ENCODE measurements around the gene INTS11. TPM values are rescaled to one million over a fixed set of nuclear protein-coding genes. Genes with fewer than 3 reads are reported as not detected.

Gene INTS11
- 47.5 and 50.3 TPM in 2 replicates for total RNA-seq

DNA sequence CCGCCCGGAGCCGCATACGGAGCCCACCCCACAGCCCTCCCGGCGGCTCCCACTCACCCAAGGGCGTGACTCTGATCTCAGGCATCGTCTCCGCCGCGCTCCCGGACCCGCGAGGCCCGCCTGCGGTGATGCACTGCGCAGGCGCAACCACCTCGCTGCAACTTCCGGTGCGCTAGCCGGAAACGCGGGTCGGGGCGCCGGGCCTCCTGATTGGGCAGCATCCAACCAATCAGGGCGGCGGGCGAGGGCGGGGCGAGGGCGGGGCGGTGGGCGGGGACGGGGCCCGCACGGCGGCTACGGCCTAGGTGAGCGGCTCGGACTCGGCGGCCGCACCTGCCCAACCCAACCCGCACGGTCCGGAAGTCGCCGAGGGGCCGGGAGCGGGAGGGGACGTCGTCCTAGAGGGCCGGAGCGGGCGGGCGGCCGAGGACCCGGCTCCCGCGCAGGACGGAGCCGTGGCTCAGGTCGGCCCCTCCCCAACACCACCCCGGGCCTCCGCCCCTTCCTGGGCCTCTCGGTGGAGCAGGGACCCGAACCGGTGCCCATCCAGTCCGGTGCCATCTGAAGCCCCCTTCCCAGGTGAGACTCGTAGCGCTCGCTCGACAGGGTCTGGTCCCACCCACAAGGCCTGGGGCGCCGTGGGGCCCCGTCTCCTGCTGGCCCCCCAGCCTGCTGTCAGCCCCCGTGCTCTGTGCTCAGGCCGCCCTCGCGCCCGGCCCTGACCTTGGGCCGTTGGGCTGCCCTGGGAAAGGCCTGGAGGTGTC, at the start of gene INTS11, which contains the start of gene CPTP:
Gene INTS11 (minus strand): TSS at position 137 of the 764 bp plus-strand sequence. CDS start 52 bp downstream, at position 85.
Gene CPTP (plus strand): TSS at position 279 of the 764 bp plus-strand sequence. CDS start 2,109 bp downstream, outside the sequence.

DNA sequence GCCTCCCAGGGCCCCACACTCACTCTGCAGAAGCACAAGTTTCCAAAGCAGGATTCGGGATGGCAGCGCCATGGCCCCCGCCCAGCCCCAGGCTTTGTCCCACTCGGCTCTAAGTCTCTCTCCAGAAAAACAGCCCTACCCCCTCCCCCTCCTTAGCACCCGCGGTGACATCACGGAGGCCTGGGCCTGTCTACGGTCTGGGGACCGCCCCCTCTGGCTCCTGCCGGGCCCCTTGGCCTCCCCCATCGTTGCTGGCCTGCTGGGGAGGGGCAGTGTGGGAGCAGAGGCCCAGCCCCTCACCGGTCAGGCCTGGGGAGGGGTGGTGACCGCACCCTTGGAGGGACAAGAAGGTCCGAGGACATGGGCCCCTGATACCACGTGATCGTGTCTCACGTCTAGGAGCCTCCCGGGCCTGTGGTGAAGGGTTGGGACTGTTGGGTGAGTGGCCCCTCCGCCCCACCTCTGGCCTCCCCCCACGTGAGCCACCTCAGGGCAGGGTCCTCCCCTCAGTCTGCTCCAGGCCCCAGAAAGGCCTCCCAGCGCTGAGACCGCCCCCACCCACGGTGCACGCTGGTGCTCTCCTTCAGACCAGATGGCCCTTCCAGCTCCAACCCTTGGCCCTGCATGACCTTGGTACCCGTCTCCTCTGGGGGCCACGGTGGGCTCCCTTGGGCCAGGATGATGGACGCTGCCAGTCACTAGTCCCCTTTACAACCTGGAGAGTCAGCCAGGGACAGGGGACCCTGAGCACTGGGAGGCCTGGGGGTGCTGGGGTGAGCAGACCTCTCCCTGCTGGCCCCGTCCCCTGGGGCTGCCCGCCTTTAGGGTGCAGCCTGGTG, 34.2 kb upstream of the INTS11 start, which contains the start of gene MXRA8:
Gene MXRA8 (minus strand): TSS at position 123 of the 839 bp plus-strand sequence. CDS start 51 bp downstream, at position 72.

DNA sequence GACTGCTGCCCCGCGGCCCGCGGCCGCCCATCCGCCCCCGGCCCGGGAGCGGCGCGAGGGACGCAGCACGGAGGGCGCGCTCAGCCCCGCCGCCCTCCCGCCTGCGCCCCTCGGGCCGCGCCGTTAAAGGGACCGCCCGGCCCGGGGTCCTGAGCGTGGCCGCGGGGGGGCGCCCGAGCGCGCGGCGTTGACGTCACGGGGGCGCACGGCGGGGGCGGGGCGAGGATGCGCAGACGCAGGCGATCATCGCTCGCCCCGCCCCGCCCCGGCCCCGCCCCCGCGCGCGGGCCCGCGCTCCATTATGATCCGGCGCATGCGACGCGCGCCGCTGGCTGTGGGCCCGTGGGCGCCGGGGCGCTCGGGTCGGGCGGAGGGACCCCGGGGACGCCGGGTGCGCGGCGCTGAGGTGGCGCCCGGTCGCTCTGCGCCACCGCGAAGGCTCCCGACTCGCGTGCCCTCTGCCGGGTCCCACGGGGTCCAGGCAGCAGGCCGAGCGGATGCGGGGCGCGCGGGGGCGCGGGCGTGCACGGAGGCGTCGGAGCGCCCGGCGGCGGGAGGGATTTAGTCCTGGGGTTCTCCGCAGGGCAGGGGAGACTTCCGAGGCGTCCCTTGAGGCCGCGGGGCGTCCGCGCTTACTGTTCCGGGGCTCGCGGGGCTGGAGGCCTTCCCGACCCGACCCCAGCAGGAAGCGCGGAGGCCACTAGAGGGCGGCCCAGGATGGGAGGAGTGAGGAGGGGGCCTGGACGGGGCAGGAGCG, 25.0 kb upstream of the INTS11 start, which contains the start of gene DVL1:
Gene DVL1 (minus strand): TSS at position 163 of the 757 bp plus-strand sequence. CDS start 353 bp downstream, outside the sequence.

DNA sequence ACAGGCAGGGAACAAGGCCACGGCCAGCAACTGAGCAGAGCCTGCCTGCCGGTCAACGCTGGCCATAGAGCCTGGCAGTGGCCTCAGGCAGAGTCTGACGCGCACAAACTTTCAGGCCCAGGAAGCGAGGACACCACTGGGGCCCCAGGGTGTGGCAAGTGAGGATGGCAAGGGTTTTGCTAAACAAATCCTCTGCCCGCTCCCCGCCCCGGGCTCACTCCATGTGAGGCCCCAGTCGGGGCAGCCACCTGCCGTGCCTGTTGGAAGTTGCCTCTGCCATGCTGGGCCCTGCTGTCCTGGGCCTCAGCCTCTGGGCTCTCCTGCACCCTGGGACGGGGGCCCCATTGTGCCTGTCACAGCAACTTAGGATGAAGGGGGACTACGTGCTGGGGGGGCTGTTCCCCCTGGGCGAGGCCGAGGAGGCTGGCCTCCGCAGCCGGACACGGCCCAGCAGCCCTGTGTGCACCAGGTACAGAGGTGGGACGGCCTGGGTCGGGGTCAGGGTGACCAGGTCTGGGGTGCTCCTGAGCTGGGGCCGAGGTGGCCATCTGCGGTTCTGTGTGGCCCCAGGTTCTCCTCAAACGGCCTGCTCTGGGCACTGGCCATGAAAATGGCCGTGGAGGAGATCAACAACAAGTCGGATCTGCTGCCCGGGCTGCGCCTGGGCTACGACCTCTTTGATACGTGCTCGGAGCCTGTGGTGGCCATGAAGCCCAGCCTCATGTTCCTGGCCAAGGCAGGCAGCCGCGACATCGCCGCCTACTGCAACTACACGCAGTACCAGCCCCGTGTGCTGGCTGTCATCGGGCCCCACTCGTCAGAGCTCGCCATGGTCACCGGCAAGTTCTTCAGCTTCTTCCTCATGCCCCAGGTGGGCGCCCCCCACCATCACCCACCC, 6.9 kb upstream of the INTS11 start, which contains the start of gene TAS1R3:
Gene TAS1R3 (plus strand): TSS at position 213 of the 898 bp plus-strand sequence. CDS start 66 bp downstream, at position 279.

DNA sequence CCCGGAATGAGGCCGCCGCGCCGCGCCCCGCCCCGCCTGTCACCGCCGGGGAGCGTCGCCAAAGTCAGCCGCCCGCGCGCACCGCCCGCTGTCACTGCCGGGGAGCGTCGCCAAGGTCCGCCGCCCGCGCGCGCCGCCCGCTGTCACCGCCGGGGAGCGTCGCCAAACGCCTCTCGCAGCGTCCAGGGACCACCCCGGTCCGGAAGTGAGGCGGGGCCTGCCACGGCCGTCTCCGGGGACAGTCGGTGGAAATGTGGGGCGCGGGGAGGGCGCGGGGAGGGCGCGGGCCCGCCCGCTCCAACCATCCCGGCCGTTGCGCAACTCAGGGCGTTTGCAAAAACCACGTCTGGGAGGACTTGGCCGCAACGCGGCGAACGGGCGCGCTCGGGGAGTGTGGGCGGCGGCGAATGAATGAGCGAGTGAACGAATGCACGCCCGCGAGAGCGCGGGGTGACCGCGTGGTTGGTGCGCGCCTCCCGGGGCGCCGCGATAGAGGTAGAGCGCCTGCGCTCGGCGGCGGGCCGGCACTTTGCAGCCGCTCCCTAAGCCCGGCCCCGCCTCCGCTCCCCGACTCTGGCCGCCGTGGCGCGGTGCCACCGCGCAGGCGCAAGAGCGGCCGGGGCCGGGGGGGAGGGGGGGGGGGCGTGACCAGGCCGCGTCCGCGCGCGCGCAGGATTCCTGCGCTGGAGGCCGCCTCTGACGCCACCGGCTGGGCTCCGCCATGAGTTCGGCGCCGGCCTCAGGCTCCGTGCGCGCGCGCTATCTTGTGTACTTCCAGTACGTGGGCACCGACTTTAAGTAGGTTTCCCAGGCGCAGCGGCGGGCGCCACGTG, 16.3 kb downstream of the INTS11 start, which contains the start of the genes ACAP3 and PUSL1:
Gene ACAP3 (minus strand): TSS at position 8 of the 833 bp plus-strand sequence. CDS start 115 bp downstream, outside the sequence.
Gene PUSL1 (plus strand): TSS at position 675 of the 833 bp plus-strand sequence. CDS start 47 bp downstream, at position 722.

DNA sequence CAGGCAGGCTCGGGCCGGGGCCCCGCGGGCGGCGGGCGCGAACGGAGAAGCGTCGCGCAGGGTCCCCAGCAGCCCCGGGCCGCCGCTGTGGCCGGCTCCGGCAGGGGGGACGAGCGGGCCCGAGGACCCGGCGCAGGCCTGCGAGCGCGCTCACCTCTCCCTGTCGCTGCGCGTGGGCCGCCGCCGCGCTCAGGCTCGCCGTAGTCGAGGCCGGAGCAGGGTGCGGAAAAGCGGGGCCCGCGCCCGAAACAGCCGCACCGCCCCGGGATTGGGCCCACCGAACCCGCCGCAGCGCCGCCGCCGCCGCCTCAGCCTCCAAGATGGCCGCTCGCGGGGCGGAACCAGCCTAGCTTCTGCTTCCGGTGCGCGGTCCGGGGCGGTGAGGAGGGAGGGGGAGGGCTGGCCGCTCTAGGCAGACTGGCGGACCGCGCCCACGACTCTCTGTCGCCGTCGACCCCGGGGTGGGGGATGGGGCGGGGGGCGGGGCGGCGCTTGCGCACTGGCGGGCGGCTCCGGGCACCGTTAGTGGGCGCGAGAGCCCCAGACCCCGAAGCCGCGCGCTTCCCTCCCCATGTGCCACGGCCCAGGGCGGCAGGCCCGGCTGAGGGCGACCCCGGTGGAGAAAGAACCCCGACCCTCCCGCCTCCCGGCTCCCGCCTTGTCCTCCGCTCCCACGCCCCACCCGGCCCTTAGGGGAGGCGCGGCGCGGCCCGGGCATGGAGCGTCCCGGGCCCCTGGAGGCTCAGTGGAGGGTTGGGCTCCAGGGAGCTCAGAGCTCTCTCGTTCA, 50.8 kb downstream of the INTS11 start, which contains the start of gene UBE2J2:
Gene UBE2J2 (minus strand): TSS at position 343 of the 787 bp plus-strand sequence. CDS start 5,862 bp downstream, outside the sequence.

Other genes starting within 250 kb of the INTS11 start
- gene C1orf159, start 208.6 kb downstream of the INTS11 start, total RNA-seq: 3.8 and 4.0 TPM in 2 replicates
- gene TTLL10, start 150.8 kb downstream of the INTS11 start, total RNA-seq: not detected in 2 replicates
- gene TNFRSF18, start 118.1 kb downstream of the INTS11 start, total RNA-seq: 0.55 TPM in 1 of 2 replicates, not detected in the other
- 0.14 and 0.18 TPM in 2 replicates for gene TNFRSF4, start 110.5 kb downstream of the INTS11 start, total RNA-seq
- 117 and 125 TPM in 2 replicates for gene SDF4, start 92.7 kb downstream of the INTS11 start, total RNA-seq
- 16.2 and 21.7 TPM in 2 replicates for gene B3GALT6, start 92.4 kb downstream of the INTS11 start, total RNA-seq
- 0.83 and 1.3 TPM in 2 replicates for gene C1QTNF12, start 77.9 kb downstream of the INTS11 start, total RNA-seq
- gene UBE2J2, start 50.8 kb downstream of the INTS11 start, total RNA-seq: 34.0 and 44.7 TPM in 2 replicates
- 0.71 and 0.74 TPM in 2 replicates for gene SCNN1D, start 44.2 kb downstream of the INTS11 start, total RNA-seq
- gene ACAP3, start 16.7 kb downstream of the INTS11 start, total RNA-seq: 19.2 and 25.7 TPM in 2 replicates
- 9.2 and 12.0 TPM in 2 replicates for gene PUSL1, start 16.1 kb downstream of the INTS11 start, total RNA-seq
- gene CPTP, start 142 bp upstream of the INTS11 start, total RNA-seq: 7.0 and 9.1 TPM in 2 replicates
- gene TAS1R3, start 6.6 kb upstream of the INTS11 start, total RNA-seq: 0.14 and 0.18 TPM in 2 replicates
- gene DVL1, start 24.8 kb upstream of the INTS11 start, total RNA-seq: 48.4 and 72.1 TPM in 2 replicates
- 236 and 258 TPM in 2 replicates for gene MXRA8, start 33.9 kb upstream of the INTS11 start, total RNA-seq
- gene AURKAIP1, start 50.5 kb upstream of the INTS11 start, total RNA-seq: 93.0 and 96.6 TPM in 2 replicates
- gene CCNL2, start 74.7 kb upstream of the INTS11 start, total RNA-seq: 103 and 153 TPM in 2 replicates
- 95.4 and 96.7 TPM in 2 replicates for gene MRPL20, start 82.6 kb upstream of the INTS11 start, total RNA-seq
- gene ANKRD65, start 96.6 kb upstream of the INTS11 start, total RNA-seq: 0.28 and 0.46 TPM in 2 replicates
- gene VWA1, start 111.0 kb upstream of the INTS11 start, total RNA-seq: 2.8 and 3.7 TPM in 2 replicates
- not detected in 2 replicates for gene ATAD3C, start 125.0 kb upstream of the INTS11 start, total RNA-seq
- gene ATAD3B, start 147.1 kb upstream of the INTS11 start, total RNA-seq: 12.8 TPM in 2 replicates
- 20.9 and 25.9 TPM in 2 replicates for gene ATAD3A, start 187.5 kb upstream of the INTS11 start, total RNA-seq
- 2.1 and 3.3 TPM in 2 replicates for gene TMEM240, start 216.0 kb upstream of the INTS11 start, total RNA-seq

Data from smooth muscle cell of bladder (primary cell).